Stimulated activated memory B cell treated with anti-CD40 and anti-IgM and Interleukin-4, amounts not matched to agents 10 μg/mL and 1 μg/mL and 100 μg/mL, for 72 hours (primary cell): Measurements from ENCODE around the gene SDK1.

Experiments
- ATAC-seq: fragments of 150-1000 bp; cut with Tn5 transposase; 2 replicates; pipeline ENCODE4 v1.10.0; 2021
- H3K27ac Mint-ChIP-seq: one replicate; pipeline ENCODE4 v1.8.0; 2022; ENCODE audit warnings: mild to moderate bottlenecking, mixed read lengths
- H3K27me3 Mint-ChIP-seq: one replicate; pipeline ENCODE4 v1.8.0; 2022; ENCODE audit warnings: mixed read lengths
- H3K36me3 Mint-ChIP-seq: one replicate; pipeline ENCODE4 v1.8.0; 2022; ENCODE audit warnings: mixed read lengths
- H3K4me1 Mint-ChIP-seq: one replicate; pipeline ENCODE4 v1.8.0; 2022; ENCODE audit warnings: mixed read lengths
- H3K4me3 Mint-ChIP-seq: one replicate; pipeline ENCODE4 v1.8.0; 2022; ENCODE audit warnings: mild to moderate bottlenecking, moderate library complexity, mixed read lengths
- H3K9me3 Mint-ChIP-seq: one replicate; pipeline ENCODE4 v1.8.0; 2022; ENCODE audit warnings: mixed read lengths

The SDK1 gene

DNA sequence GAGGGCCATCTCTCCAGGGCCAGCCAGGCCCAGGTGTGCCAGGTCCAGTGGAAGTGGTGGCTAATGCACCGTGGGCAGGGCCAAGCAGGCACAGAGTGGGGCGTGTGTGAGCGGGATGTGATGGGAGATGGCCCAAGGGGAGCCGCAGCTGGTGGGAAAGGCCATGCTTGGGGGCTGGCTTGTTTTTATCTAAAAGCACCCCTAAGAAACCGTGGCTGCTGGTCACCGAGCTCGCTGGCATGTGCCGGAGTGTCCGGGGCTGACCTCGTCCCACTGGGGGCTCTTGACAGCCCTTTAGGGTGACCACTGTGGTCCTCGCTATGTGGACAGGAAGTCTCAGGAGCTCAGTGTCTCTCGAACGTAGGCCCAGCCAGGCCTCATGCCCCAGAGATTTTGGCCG lies 798.6 kb downstream of the SDK1 start:
- H3K36me3 Mint-ChIP-seq, result no peaks in the 10 kb centered on the region
- peaks cover 20% of the 10 kb centered on the region for H3K27me3 Mint-ChIP-seq
- no peaks in the 10 kb centered on the region for H3K9me3 Mint-ChIP-seq
- no peak overlapping the region for H3K27ac Mint-ChIP-seq
- no peak overlapping the region for H3K4me3 Mint-ChIP-seq
- ATAC-seq, result no peak
- no peaks in the 10 kb centered on the region for H3K4me1 Mint-ChIP-seq

- peaks cover 20% of the 10 kb centered on the region for H3K27me3 Mint-ChIP-seq
- ATAC-seq, result no peak
- H3K4me1 Mint-ChIP-seq, result no peaks in the 10 kb centered on the region
- no peaks in the 10 kb centered on the region for H3K36me3 Mint-ChIP-seq
- no peak overlapping the region for H3K27ac Mint-ChIP-seq
- H3K4me3 Mint-ChIP-seq, result no peak overlapping the region
- no peaks in the 10 kb centered on the region for H3K9me3 Mint-ChIP-seq
Observed at GRCh38 chr7:4100148-4100547, 799.1 kb downstream of the SDK1 start.

- no peaks in the 10 kb centered on the region for H3K4me1 Mint-ChIP-seq
- H3K27me3 Mint-ChIP-seq, result peaks cover 20% of the 10 kb centered on the region
Observed at GRCh38 chr7:4100691-4101090, 799.6 kb downstream of the SDK1 start.

GRCh38 chr7:4102231-4102841 lies 801.3 kb downstream of the SDK1 start:
- H3K4me3 Mint-ChIP-seq, result no peak overlapping the region
- H3K4me1 Mint-ChIP-seq, result no peaks in the 10 kb centered on the region
- no peak overlapping the region for H3K27ac Mint-ChIP-seq
- no peaks in the 10 kb centered on the region for H3K36me3 Mint-ChIP-seq
- no peaks in the 10 kb centered on the region for H3K9me3 Mint-ChIP-seq
- H3K27me3 Mint-ChIP-seq, result peaks cover 20% of the 10 kb centered on the region
- ATAC-seq, result no peak

More at GRCh38 chr7:4100691-4101090, 799.6 kb downstream of the SDK1 start:
- Mint-ChIP-seq H3K27ac (no peak overlapping the region), H3K36me3 (no peaks in the 10 kb centered on the region), H3K4me3 (no peak overlapping the region), H3K9me3 (no peaks in the 10 kb centered on the region)
- no peak for ATAC-seq

GRCh38 chr7:4103352-4104091 lies 802.5 kb downstream of the SDK1 start:
- Mint-ChIP-seq H3K36me3 (no peaks in the 10 kb centered on the region), H3K27ac (no peak overlapping the region), H3K9me3 (no peaks in the 10 kb centered on the region), H3K4me1 (no peaks in the 10 kb centered on the region), H3K4me3 (no peak overlapping the region), H3K27me3 (peaks cover 20% of the 10 kb centered on the region)
- ATAC-seq, result no peak

DNA sequence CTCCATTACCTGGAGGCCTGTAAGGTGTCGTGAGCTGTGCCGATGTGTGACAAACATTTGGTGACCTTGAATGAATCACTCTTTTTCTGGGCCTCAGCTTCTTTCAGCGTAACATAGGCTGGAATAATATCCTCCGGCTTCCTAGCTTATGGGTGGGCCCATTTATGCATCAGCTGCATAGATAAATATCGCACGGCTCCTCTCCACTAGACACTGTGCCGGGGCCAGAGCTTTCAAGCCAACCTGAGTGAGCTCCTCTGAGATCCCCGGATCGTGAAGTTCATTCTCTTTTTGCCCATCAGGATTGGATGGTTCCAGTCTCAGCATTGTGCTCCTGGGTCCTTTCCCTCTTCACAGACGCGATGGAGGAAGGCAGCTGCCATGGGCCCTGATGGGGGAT lies 806.8 kb downstream of the SDK1 start:
- Mint-ChIP-seq H3K9me3 (no peaks in the 10 kb centered on the region), H3K4me3 (no peak overlapping the region), H3K27me3 (no peaks in the 10 kb centered on the region), H3K27ac (no peak overlapping the region), H3K36me3 (no peaks in the 10 kb centered on the region), H3K4me1 (no peaks in the 10 kb centered on the region)
- ATAC-seq, result no peak

DNA sequence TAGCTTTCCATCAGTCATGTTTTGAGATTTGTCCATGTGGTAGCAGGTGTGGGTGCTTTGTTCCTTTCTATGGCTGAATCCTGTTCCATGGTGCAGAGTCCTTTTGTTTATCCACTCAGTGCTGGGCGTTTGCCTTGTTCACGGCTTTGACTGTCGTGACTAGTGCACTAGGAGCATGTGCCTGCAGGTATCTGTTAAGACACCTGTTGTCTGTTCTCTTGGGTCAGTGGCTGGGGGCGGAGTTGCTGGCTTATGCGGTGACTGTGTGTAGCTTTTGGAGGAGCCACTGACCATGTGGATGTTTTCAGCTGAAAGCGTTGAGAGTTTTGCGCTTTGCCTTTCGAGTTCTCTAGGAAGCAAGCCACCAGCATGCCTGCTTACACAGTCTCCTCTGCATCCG lies 807.9 kb downstream of the SDK1 start:
- H3K9me3 Mint-ChIP-seq, result no peaks in the 10 kb centered on the region
- H3K36me3 Mint-ChIP-seq, result no peaks in the 10 kb centered on the region
- ATAC-seq, result no peak
- H3K4me1 Mint-ChIP-seq, result no peaks in the 10 kb centered on the region
- H3K4me3 Mint-ChIP-seq, result no peak overlapping the region
- no peak overlapping the region for H3K27ac Mint-ChIP-seq
- H3K27me3 Mint-ChIP-seq, result no peaks in the 10 kb centered on the region

- no peak overlapping the region for H3K27ac Mint-ChIP-seq
- H3K36me3 Mint-ChIP-seq, result no peaks in the 10 kb centered on the region
- no peaks in the 10 kb centered on the region for H3K4me1 Mint-ChIP-seq
- H3K4me3 Mint-ChIP-seq, result no peak overlapping the region
- H3K9me3 Mint-ChIP-seq, result no peaks in the 10 kb centered on the region
- no peak for ATAC-seq
- H3K27me3 Mint-ChIP-seq, result no peaks in the 10 kb centered on the region
Observed at GRCh38 chr7:4109481-4110110, 808.5 kb downstream of the SDK1 start.

DNA sequence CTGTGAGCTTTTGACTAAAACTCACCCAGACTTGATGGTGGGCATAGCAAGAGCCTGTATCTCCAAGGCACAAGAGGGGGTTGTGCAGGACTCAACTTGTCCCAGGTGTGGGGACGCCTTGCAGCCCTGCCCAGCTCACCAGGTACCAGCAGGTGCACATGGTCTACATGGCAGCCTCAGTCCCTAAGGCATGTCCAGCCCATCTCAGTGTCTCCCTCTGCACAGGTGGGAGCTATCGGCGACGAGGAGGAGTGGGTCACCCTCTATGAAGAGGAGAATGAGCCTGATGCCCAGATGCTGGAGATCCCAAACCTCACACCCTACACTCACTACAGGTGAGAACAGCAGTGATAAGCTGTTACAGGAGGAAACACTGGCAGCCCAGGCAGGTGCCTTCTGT lies 809.4 kb downstream of the SDK1 start:
- Mint-ChIP-seq H3K27ac (no peak overlapping the region), H3K9me3 (no peaks in the 10 kb centered on the region), H3K4me1 (no peaks in the 10 kb centered on the region), H3K36me3 (no peaks in the 10 kb centered on the region), H3K4me3 (no peak overlapping the region), H3K27me3 (peaks cover 2% of the 10 kb centered on the region)
- ATAC-seq, result no peak

DNA sequence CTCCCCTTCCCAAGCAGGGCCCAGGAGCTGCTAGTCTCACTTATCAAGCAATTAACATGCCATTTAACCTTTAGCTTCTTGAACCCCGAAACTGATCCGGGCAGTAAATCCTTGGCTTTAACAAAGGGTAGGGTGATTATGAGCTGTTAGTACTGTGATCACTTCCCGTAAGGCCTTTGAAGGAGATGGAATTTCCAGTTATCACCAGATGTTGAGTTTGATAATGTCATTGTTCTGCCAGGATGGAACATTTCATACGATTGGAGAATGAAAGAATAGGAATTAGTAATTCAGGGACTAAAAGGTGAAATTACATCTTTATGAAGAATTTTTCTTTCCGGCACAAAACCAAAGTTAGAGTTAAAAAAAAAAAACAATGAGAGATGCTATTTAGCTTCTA lies 810.1 kb downstream of the SDK1 start:
- no peak for ATAC-seq
- Mint-ChIP-seq H3K9me3 (no peaks in the 10 kb centered on the region), H3K36me3 (no peaks in the 10 kb centered on the region), H3K4me1 (no peaks in the 10 kb centered on the region), H3K27me3 (peaks cover 9% of the 10 kb centered on the region), H3K27ac (no peak overlapping the region), H3K4me3 (no peak overlapping the region)

DNA sequence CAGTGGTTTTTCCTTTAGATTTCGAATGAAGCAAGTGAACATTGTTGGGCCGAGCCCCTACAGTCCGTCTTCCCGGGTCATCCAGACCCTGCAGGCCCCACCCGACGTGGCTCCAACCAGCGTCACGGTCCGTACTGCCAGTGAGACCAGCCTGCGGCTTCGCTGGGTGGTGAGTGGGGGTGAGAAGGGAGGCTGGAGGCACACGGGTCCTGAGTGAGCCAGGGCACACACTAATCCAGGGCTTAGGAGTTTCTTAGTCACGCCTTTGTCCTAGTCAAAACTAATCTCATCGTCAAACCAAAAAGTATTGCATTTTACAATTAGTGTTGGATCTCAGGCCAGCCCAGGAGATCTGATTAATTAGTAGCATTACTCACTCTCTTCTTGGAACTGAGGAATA lies 812.2 kb downstream of the SDK1 start:
- H3K4me1 Mint-ChIP-seq, result no peaks in the 10 kb centered on the region
- no peak overlapping the region for H3K27ac Mint-ChIP-seq
- peaks cover 10% of the 10 kb centered on the region for H3K27me3 Mint-ChIP-seq
- no peak overlapping the region for H3K4me3 Mint-ChIP-seq
- peaks cover 3% of the 10 kb centered on the region for H3K9me3 Mint-ChIP-seq
- H3K36me3 Mint-ChIP-seq, result no peaks in the 10 kb centered on the region
- ATAC-seq, result no peak

- peaks cover 6% of the 10 kb centered on the region for H3K9me3 Mint-ChIP-seq
- H3K4me1 Mint-ChIP-seq, result no peaks in the 10 kb centered on the region
- H3K36me3 Mint-ChIP-seq, result no peaks in the 10 kb centered on the region
- peaks cover 10% of the 10 kb centered on the region for H3K27me3 Mint-ChIP-seq
- H3K4me3 Mint-ChIP-seq, result no peak overlapping the region
- no peak for ATAC-seq
- no peak overlapping the region for H3K27ac Mint-ChIP-seq
Observed at GRCh38 chr7:4113976-4114375, 812.9 kb downstream of the SDK1 start.

DNA sequence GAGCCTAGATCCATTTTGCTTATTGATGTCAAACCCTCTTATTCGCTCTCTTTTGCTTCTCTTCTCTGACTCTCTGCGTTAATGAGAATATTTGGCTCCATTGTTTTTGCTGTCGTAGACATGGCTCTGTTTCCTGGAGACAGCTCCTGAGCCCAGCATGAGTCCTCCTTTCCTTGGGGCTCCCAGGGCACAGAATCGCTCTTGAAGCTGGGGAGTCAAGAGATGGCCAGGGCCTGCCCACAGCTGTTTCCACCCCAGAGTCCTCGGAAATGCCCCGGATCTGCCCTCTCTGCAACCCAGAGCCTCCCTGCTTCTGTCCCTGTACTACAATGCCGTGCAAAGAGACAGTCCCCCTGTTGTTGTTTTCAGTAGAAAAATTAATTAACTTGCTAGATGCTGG lies 814.4 kb downstream of the SDK1 start:
- H3K4me3 Mint-ChIP-seq, result no peak overlapping the region
- H3K4me1 Mint-ChIP-seq, result no peaks in the 10 kb centered on the region
- peaks cover 10% of the 10 kb centered on the region for H3K27me3 Mint-ChIP-seq
- no peak overlapping the region for H3K27ac Mint-ChIP-seq
- H3K36me3 Mint-ChIP-seq, result no peaks in the 10 kb centered on the region
- peaks cover 15% of the 10 kb centered on the region for H3K9me3 Mint-ChIP-seq
- ATAC-seq, result no peak

DNA sequence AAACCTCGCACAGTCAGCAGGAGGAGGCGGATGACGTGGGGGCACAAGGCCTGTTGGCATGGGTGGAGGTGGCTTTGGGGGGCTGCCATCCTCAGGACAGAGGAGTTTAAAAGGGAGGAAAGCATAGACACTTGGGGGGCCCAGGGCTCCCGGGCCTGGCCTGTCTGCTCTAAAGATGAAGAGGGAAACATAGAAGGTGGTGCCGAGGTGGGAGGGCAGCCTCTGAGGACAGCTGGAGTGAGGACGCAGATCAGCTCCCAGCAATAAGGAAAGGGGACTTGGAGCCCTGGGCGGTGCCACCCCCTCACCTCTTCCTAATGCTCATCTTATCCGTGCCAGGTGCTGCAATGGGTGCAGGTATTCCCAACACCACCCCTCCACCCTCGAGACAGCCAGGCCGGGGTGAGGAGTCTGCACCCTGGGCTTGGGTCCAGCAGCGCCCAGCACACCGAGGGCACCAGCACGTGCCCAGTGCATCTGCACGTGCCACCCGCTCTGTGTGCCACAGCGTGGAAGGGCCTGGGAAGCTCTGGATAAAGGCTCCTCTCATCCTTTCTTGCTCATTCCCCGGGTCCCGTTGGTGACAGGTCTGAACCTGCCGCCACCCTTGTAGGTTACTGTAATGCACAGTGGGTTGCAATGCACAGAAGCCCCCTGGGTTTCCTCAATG lies 815.0 kb downstream of the SDK1 start:
- H3K27ac Mint-ChIP-seq, result no peak overlapping the region
- H3K9me3 Mint-ChIP-seq, result peaks cover 15% of the 10 kb centered on the region
- H3K4me3 Mint-ChIP-seq, result no peak overlapping the region
- H3K27me3 Mint-ChIP-seq, result peaks cover 10% of the 10 kb centered on the region
- H3K36me3 Mint-ChIP-seq, result no peaks in the 10 kb centered on the region
- H3K4me1 Mint-ChIP-seq, result no peaks in the 10 kb centered on the region
- no peak for ATAC-seq

- Mint-ChIP-seq H3K27me3 (peaks cover 19% of the 10 kb centered on the region), H3K4me1 (no peaks in the 10 kb centered on the region), H3K4me3 (no peak overlapping the region), H3K36me3 (peaks cover 5% of the 10 kb centered on the region), H3K9me3 (peaks cover 30% of the 10 kb centered on the region), H3K27ac (no peak overlapping the region)
- ATAC-seq, result no peak
Observed at GRCh38 chr7:4119848-4120247, 818.8 kb downstream of the SDK1 start.
